GM19324 (cell line): Measurements from ENCODE around the gene ZNF586.
"Not testable (repeated sequence)": the region's sequence is repeated elsewhere in the genome, so short reads cannot be mapped to it uniquely, and the experiment has no call there.

Source experiments
- ATAC-seq: cut with Tn5 transposase; IDR thresholded peaks from one replicate; pipeline ENCODE4 v1.9.1; 2021; ENCODE audit warnings: mild to moderate bottlenecking, moderate library complexity; ENCODE audit not compliant: unreplicated experiment, low FRiP score

Gene ZNF586

GRCh38 chr19:57769345-57770131, at the start of gene ZNF586:
Gene ZNF586 (plus strand): TSS chr19:57769676. CDS start chr19:57769843, 167 bp downstream.
- peak; percentile 98 for ATAC-seq

- no peak for ATAC-seq
Measured at GRCh38 chr19:57719901-57720519, 49.5 kb upstream of the ZNF586 start.

DNA sequence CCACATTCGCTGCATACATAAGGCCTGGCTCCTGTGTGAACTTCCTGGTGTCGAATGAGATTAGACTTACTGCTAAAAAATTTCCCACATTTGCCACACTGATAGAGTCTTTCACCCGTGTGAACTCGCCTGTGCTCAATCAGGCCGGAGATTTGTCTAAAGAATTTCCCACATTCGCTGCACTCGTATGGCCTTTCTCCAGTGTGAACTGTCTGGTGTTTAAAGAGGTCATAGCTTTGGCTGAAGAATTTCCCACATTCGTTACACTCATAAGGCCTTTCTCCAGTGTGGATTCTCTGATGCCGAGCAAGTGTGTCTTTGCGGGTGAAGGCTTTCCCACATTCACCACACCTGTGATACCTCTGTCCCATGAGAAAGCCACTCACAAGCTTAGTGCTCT, 48.6 kb upstream of the ZNF586 start:
- no peak for ATAC-seq

- not testable (repeated sequence) for ATAC-seq
Measured at GRCh38 chr19:57738320-57738719, 31.2 kb upstream of the ZNF586 start.

GRCh38 chr19:57738770-57739169, 30.7 kb upstream of the ZNF586 start:
- ATAC-seq: not testable (repeated sequence)

- peak; percentile 85 for ATAC-seq
Measured at GRCh38 chr19:57746580-57747471, 22.6 kb upstream of the ZNF586 start, which contains the start of gene ZNF776. Gene ZNF776 (plus strand): TSS chr19:57746815. CDS start chr19:57747059, 244 bp downstream.

- ATAC-seq: no peak
Measured at GRCh38 chr19:57747472-57747807, 22.0 kb upstream of the ZNF586 start.

GRCh38 chr19:57748029-57748428, 21.4 kb upstream of the ZNF586 start:
- no peak for ATAC-seq

DNA sequence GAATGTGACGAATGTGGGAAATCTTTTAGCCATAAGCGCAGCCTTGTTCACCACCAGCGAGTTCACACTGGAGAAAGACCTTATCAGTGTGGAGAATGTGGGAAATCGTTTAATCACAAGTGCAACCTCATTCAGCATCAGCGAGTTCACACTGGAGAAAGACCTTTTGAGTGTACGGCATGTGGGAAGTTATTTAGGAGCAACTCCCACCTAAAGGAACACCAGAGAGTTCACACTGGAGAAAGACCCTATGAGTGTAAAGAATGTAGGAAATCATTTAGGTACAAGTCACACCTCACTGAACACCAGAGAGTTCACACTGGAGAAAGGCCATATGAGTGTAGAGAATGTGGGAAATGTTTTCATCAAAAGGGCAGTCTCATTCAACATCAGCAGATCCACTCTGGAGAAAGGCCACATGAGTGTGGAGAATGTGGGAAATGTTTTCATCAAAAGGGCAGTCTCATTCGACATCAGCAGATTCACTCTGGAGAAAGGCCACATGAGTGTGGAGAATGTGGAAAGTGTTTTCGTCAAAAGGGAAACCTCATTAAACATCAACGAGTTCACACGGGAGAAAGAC, 15.3 kb upstream of the ZNF586 start:
- no peak for ATAC-seq

DNA sequence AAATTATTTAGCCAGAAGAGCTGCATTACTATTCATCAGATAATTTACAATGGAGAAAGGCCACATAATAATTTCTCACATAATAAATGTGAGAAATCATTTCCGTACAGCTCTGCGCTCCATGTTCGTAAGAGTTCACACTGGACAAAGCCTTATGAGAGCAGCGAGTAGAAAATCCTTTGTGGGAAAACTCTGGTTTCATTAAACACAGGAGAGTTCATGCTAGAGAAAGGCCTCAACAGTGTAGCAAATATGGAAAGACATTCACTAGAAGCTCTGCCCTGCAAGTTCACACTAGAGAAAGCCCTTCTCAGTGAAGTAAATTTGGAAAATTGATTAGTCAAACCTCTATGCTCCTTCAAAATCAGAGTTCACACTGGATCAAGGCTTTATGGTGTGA, 14.4 kb upstream of the ZNF586 start:
- ATAC-seq: no peak

DNA sequence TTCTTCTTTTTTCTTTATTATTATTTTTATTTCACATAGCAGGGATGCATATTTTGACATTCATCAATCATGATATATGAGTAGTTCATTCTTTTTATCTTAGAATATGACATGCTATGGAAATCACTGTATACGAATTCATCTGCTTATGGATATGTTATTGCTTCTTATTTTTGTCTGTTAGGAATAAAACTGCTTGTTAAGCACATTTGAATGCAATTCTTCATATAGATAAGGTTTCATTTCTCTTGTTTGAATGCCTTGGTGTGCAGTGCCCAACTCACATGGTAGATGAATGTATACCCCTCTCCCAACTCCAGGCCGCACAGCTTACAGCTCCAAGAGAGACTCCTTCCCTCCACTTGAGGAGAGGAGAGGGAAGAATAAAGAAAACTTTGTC, 11.5 kb upstream of the ZNF586 start:
- no peak for ATAC-seq

- ATAC-seq: no peak
Measured at GRCh38 chr19:57759096-57759495, 10.4 kb upstream of the ZNF586 start.

- no peak for ATAC-seq
Measured at GRCh38 chr19:57771417-57771816, 1.9 kb downstream of the ZNF586 start.

GRCh38 chr19:57773488-57773887, 4.0 kb downstream of the ZNF586 start:
- ATAC-seq: no peak

GRCh38 chr19:57776764-57777296, 7.4 kb downstream of the ZNF586 start:
- ATAC-seq: no peak

GRCh38 chr19:57778336-57778735, 8.9 kb downstream of the ZNF586 start:
- ATAC-seq: no peak

DNA sequence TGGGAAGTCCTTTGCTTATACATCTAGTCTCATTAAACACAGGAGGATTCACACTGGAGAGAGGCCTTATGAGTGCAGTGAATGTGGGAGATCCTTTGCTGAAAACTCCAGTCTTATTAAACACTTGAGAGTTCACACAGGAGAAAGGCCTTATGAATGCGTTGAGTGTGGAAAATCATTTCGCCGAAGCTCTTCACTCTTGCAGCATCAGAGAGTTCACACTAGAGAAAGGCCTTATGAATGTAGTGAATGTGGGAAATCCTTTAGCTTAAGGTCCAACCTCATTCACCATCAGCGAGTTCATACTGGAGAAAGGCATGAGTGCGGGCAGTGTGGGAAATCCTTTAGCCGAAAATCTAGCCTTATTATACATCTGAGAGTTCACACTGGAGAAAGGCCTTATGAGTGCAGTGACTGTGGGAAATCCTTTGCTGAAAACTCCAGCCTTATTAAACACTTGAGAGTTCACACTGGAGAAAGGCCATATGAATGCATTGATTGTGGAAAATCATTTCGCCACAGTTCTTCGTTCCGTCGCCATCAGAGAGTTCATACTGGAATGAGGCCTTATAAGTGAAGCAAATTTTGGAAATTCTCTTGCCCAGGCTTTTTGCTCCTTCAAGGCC, 9.9 kb downstream of the ZNF586 start:
- ATAC-seq: no peak

DNA sequence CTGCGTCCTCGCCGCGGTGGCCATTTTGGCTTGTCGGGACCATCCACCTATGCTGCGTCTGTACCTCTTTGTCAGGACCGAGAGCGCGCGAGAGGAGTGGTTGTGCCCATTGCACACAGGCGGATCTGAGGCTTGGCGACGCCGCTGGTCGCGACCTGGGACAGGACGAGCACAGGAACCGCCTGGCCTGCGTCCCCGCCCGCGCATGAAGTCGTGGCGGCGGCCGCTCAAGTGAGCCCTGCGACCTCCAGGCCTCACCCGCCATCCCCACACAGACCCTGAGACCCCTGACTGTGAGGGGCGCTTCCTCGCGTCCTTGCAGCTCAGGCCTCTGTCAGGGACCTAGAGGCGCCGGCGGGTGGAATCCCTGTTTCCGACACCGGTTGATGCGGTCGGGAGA, 16.8 kb downstream of the ZNF586 start:
- no peak for ATAC-seq

DNA sequence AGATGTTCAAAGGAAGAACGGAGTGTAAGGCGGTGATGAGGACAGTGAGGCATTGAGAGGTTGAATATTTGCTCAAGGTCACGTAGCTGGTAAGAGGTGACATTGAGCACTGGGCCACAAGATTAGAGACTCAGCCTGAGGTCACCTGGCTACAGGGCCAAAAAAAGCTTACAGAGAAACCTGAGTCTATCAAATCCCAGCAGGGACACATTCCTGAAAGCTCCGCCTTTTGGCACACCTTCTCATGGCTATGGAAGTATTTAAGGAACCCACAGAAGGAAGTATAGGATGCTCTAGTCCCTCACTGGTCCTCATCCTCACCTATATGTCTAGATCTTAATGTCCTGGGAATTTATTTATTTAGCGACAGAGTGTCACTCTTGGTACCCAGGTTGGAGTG, 17.4 kb downstream of the ZNF586 start:
- ATAC-seq: no peak

DNA sequence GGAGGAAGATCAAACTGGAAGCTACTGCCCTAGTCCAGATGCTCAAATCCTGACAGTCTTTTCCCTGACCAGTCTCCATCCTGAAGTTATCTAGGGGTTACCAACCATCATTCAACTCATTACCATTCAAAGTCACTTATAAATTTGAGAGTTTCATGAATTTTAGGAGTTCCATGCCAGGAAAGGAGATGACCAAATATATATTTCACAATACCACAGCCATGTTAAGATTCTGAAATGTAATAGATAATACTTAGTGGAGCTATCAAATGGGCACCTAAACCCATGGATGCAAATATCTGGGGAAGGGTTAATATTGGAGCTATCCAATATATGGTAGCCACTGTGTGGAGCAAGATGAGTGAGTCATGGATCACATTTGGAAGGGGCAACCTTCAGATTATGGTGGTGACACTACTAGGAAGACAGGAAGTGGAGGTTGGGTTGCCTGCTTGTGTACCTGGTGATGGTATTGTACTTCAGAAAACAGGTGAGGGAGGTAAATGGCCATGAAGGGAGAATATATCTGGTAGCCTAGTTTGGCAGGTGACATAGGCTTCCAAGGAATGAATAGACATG, 18.7 kb downstream of the ZNF586 start:
- no peak for ATAC-seq
